GM18498 (cell line): ENCODE data around the gene MTFP1.

Source experiments
- ATAC-seq: cut with Tn5 transposase; IDR thresholded peaks from one replicate; pipeline ENCODE4 v1.9.1; 2021; ENCODE audit warnings: mild to moderate bottlenecking, moderate library complexity; ENCODE audit not compliant: unreplicated experiment

Gene MTFP1, protein sequence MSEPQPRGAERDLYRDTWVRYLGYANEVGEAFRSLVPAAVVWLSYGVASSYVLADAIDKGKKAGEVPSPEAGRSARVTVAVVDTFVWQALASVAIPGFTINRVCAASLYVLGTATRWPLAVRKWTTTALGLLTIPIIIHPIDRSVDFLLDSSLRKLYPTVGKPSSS

DNA sequence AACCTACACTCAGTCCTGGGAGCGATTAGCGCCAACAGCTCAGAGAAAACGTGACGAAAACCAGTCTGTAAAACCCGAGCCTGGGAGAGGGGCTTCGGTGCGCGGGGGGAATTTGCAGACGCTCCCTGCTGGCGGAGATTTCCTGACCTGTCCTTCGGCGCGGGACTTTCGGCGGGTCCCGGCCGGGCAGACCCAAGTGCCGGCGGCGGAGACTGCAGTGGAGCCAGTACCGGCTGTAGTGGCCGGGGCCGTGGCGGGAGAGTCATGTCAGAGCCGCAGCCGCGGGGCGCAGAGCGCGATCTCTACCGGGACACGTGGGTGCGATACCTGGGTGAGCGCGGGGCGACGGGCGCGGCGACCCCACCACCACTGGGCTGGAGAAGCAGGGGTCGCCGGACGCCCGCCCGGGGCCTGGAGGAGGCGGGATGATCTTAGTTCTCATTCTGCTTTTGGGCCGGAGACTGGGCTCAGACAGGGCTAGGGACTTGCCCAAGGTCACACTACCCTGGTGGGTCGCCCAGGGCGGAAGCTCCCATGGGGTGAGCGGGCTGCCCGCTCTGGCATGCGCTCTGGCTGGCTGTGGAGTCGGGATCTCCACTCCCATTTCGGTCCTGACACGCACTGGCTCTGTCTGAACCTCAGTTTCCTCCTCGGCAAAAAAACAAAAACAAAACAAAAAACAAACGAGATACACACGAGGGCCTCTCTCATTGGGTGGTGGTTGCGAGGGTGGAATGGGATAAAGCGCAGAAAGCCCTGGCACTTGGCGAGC, at the start of gene MTFP1:
TSS of gene MTFP1 (plus strand) at position 153 of the 772 bp plus-strand sequence. CDS start at position 265, 112 bp downstream.
- no peak for ATAC-seq

DNA sequence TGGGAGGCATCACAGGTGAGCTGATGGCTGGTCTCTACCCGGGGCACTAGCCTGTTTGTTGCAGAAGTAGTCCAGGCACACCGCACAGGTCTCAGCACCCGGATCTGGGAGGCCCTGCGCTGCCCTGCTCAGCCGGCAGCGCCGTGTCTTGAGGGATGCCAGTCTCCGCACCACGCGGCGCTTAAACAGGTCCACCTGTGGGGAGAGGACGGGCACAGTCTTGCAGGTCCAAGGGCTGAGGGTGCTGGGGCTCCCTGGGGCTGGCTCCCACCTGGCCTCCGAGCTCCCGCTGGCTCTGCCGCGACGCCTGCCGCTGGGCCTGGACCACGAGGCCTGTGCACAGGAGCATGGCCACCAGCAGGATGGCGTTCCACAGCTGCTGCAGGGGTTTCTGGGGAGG, 45.6 kb upstream of the MTFP1 start:
- ATAC-seq: no peak

DNA sequence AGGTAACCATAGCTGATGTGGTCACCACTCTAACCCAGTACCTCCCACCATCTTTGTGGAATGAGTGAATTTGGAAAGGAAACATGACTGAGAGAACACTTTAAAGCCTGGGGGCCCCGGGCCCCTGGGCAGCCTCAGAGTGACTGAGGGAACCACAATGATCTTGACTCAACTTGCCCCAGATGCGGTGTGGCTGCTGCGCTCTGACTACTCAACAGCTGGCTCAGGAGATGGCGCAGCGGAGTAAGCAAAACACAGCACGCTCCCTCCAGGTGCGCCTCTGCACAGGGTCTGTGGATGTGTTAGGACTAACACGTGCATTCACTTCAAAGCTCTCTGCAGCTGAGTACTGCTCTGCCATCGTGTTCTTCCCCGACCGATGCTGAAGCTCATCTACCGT, 44.3 kb upstream of the MTFP1 start:
- no peak for ATAC-seq

DNA sequence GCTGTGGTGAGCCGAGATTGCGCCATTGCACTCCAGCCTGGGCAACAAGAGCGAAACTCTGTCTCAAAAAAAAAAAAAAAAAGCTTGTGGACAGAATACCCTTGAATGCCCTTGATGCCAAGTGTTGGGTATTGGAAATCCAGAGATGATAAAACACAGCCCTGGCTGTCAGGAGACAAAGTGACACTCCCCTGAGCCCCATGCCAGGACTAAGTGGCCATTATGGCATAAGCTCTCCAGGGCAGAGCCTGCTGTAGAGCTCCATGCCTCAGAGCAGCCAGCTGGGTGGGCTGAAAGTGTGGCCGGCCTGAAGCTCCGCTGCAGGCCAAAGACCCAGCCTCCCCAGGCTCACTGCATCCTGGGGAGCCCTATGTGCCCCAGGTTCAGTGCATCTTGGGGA, 43.2 kb upstream of the MTFP1 start:
- no peak for ATAC-seq

DNA sequence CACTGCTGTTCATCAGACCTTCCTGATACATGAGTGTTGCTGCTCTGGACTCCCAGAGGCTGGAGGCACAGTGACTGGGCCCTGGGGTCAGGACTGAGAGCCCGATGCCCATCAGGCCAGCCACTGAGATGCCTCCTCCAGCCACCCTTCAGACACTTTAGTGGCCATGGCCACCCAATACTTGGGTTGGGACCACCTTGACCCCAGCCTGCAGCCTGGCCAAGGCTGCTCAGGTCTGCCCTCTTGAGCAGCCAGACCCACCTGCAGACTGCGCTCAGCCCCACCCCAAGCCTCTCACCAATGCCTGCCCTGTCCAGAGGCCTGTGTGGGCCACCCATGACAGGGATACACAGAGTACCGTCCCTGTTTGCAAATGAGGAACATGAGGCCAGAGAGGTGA, 42.5 kb upstream of the MTFP1 start:
- ATAC-seq: no peak

DNA sequence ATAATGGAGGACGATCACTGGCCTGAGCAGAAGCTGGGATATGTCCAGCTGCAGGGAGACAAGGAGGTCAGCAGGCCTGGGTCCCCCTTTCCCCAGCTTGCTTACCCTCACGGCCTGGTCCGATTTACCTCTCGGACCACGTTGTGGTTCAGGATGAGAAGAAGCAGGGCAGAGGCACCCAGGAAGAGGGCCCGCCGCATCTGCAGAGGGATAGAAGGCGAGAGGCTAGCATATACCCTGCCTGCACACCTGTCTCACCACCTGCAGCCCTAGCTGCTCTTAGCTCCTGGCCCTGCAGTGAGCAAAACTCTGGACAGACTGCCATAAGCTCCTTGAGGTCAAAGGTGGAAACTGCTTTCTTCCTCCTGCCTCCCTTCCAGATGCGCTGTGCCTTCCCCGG, 39.6 kb upstream of the MTFP1 start:
- ATAC-seq: no peak

DNA sequence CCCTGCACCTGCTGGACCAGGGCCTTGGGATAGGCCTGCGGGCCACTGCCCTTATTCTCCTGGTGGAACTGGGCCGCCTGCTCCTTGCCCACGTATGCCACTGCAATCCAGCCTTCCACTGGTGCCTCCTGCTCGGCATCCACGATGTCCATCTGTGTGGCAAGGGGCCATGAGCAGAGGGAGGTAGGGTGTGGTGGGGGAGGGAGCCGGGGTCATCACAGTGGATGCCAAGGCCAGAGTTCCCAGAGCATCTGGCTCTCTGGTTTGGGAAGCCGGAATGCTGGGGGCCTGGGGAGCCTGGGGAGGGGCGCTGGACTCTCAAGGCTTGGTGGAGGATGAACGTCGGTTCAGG, 39.0 kb upstream of the MTFP1 start:
- ATAC-seq: no peak

DNA sequence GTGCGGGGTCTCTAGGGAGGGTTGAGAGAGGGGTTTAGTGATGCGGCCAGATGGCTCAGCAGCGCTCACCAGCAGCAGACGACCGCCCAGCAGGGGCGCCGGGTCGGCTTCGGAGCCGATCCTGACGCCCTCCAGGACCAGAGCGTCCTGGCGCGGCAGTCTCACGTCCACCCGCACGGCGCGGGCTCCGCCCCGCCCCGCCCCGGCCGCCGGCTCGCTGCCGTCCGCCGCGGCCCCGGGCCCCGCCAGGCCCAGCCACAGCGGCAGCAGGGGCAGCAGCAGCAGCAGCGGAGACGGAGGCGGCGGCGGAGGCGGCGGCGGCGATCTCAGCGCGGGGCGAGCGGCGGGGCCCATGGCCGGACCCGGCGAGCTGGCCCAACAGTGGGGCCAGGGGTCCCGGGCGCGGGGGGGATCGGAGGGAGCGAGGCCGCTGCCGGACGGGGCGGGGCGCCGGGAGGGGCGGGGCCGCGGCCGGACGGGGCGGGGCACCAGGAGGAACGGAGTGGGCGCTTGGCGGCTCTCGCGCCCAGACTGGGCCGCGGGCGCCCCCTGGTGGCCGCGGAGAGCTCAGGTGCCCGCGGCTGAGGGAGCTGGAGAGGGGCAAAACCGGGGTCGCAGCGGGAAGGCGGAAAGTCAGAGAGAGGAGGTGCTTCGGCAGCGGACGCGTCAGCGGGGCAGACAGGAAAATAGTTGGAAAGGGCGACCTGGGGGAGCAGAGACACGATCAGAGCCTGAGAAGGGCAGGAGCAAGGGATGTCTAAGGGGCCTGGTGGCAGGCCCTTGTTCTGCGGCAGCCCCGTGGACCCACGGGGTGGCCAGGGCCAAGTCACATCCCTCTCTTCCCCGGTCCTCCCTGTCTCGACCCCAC, 38.4 kb upstream of the MTFP1 start, which contains the start of gene RNF215:
TSS of gene RNF215 (minus strand) at position 452 of the 868 bp plus-strand sequence. CDS start at position 354, 98 bp downstream.
- ATAC-seq: peak; percentile 74

DNA sequence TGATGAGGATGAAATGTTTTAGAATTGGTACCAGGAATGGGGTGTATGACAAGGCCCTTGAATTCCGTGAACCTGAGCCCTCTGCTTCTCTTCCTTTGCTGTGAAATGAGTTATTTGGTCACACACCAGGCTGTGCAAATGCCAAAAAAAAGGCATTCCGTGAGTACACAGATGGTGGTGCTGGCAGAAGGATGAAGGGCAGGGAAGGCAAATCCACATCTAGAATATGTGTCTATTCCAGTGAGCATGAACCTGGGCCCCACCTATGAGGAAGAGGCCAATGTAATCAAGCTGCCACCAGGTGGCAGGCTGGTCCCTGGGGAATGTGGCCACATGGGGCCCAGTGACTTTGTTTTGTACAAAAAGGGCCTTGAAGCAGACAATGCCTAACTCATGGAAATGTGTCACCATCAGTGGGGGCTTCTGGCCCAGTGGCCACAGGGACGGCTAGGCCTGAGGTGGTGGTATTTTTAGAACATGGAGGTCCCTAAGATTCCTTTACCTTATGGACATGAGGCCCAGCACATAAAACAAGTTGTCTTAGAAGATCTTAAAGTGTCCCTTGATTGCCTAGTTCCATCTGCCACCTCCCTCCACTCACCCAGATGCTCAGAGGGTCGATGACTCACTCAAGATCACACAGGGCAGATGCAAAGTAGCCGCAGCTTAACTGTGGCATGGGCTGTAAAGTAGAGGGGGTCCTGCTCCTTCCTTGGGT, 34.4 kb upstream of the MTFP1 start:
- no peak for ATAC-seq

DNA sequence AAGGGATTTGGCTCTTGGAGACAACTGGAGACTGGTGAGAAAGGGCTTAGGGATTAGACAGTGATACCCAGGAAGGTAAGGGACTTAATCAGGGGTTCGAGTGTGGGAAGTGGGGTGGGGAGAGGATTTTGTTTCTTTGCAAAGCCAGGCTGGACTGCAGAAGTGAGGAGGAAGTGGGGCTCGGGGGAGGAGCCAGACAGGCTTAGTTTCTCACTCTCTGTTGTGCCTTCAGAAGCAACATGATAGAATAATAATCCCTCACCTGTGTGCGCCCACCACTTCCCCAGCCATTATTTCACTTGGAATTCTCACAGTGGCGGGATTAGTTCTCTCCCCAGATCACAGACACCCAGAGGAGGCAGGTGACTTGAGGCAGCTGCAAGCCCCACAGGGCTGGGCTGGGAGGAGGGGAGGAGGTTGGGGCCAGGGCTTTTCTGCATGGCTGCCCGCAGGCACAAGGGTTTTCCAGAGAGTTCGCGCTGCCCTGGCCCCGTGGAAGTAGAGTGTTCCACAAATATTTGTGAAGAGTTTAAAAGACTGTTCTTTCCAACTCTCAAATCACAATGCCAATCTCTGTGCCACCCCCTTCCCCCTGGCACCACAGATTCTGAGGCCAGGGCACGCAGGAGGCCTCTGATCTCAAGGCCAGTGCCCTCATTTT, 32.8 kb upstream of the MTFP1 start:
- ATAC-seq: no peak

DNA sequence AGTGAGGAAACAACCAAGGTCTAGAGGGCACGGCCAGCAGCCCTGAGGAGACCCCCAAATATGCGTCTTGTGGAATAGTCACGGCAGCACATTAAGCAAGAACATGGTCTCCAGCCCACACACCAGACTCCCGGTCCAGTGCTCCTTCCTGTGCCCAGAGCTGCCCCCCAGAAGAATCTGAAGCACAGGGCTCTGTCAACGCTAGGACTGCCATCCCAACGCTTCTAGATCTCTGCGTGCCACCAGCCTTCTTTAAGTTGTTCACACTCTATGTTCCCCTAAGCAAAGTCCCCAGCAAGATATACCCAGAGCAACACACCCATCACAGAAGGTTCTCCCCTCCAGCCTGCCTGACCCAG, 32.3 kb upstream of the MTFP1 start:
- no peak for ATAC-seq

DNA sequence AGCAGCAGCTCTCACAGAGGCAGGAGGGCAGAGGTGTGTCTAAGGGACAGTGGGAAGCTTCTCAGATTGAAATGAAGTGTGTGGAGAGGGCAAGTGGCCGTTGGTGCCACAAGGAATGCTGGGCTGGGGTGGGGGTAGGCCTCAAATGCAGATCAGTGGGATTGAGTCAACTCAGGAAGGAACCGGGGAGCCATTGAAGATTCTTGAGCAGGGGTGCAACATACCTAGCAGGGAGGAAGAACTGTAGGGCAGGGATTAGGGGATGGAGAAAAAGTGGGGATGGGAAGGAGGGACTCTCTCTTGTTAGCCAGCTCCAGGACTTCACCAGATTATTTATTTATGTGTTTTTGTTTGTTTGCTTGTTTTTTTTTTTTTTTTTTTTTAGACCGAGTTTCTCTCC, 31.7 kb upstream of the MTFP1 start:
- ATAC-seq: no peak

DNA sequence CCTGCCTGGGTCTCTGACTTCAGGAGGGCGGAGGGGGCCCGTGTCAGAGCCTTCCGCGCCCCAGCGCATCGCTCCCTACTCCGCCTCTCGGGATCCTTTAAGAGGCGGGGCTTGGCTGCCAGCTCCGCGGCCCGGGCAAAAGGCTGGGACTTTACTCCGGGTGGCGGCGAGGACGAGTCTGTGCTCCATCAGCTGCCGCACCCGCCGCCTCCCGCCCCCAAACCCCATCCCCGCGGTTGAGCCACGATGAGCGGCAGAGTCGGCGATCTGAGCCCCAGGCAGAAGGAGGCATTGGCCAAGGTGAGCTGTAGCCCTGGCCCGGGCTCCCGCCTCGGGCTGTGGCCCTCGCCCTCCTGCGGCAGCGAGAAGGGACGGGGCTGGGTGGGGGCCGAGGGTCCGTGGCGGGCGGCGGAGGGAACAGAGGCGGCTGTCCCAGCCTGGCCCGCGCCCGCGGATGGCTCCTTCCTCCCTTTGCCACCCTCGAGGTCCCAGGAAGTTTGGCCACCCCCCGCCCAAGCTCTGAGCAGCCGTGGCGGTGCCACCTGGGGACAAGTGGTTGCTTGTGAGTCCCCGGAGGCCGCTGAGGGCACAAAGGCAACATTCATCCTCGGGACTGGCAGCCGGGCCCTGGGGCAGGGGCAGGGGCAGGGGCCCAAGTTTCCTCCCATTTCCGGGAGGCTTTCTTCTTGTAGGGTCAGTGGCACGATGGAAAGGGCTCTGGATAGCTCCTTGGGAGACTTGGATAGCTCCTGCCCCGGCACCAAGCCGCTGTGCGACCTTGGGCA, 28.5 kb upstream of the MTFP1 start, which contains the start of gene SEC14L2:
TSS of gene SEC14L2 (plus strand) at position 148 of the 785 bp plus-strand sequence. CDS start at position 247, 99 bp downstream.
- ATAC-seq: no peak

DNA sequence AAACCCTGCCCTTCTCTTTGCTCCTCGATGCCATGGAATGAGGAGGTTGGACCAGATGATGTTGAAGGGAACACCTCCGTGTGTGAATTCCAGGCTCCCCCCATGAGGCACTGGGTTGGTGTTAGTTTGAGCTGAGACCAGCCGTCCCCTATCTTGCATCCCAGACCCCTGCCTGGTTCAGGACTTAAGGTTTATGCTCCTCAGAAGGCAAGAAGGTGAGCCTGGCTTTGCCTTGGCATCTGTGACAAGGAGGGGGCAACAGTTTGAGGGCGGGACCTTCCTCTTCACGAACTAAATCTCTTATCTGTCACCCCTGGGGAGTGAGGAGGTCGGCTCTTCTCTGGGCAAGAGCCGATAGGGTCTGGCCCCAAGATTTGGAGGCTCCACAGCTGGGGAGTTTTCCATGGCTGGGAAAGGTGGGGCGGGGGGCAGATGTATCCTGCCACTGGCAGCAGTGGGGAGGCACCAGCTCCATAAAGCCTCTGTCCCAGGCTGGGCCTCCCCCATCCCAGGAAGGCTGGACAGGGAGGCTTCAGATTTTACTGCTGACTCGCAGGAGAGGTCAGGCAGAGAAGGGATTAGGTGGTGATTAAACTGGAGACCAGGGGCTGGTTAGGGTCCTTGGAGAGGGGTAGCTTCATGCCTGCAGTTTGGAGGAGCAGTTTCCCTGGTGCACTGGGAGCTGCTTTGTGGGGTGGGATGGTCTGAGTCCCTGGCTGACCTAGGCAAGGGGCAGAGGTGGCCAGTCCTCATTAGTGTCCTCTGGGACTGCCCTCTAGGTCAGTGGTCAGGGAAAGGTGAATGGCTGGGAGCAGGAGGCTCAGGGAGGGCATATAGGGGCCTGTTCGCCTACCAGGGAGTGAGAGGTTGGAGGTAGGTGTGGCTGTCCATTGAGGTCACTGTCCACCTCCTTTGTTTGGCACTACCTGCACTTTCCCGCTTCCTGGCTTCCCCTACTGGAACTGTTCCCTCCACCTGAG, 27.6 kb upstream of the MTFP1 start:
- no peak for ATAC-seq

DNA sequence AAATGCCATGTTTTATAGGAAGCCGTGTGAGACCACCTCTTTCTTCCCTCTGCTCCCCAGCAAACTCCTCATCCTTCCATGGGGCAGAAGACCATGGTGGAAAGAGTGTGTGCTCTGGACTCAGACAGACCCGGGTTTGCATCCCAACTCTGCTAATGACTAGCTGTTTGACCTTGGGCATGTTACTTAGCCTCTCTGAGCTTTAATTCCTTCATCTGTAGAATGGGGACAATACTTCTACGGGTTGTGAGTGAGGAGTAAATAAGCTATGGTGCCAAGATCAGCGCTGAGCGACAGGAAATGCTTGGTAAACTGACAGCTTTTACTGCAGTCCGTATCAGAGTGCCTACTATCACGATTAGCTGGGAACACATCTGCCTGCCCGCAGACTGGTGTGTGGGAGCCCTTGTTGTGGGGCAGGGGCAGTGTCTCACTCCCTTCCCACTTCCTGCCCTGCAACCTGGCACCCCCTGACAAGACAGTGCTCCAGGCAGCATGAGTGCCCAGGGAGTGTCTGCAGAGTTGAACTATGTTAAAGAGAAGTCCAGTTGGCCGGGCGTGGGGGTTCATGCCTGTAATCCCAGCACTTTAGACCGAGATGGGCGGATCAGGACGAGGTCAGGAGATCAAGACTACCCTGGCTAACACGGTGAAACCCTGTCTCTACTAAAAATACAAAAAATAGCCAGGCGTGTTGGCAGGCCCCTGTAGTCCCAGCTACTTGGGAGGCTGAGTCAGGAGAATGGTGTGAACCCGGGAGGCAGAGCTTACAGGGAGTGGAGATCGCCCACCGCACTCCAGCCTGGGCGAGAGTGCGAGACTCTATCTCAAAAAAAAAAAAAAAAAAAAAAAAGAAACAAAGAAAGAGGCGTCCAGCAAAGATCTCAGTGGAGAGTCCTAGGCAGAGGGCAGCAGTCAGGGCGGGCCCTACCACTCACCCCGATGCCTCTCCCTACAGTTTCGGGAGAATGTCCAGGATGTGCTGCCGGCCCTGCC, 26.6 kb upstream of the MTFP1 start:
- ATAC-seq: no peak

DNA sequence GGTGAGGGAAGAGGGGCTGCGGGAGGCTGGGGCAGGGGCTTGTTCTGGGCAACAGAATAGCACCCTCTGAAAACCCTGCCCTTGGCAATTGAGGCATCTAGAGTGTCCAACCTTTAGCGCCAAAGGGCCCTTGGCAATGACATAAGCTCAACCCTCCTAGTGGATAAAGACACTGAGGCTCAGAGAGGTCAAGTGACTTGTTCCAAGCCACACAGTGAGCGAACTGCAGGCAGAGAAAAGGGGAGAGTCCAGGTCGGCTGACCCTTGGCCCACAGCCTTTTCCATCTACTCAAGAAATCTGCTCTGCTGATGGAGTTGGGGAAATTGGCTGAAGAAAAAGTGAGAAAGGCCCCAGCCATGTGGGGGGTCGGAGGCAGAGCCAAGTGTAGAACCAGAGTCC, 25.9 kb upstream of the MTFP1 start:
- no peak for ATAC-seq

DNA sequence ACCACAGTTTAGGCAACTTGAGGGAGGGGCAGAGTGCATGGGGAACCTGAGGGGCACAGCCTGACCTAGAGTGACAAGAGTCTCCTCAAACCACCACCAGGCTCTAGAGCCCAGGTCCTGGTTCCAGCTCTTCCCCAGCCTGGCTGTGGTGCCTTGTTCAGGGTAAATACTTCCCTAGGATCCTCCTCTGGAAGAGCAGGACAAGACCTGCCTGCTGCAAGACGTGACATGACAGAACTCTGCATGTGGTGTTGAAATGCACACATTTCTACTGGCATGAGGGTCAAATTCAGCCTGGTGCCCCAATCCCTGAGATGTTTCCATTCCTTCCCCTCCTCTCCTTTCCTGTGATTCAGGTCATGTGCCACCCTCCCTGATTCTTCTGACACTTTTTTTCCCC, 25.4 kb upstream of the MTFP1 start:
- ATAC-seq: no peak
